ENCODE measurements around the gene PGR. TPM values are rescaled to one million over a fixed set of nuclear protein-coding genes. Genes with fewer than 3 reads are reported as not detected.

Gene PGR
- total RNA-seq, 3 donors from 2014 or later (not counting 1 experiment from before 2014, with no cell fraction given): not detected

- no peak overlapping the region for H3K27ac ChIP-seq (ENCODE audit: low read length)
- Mint-ChIP-seq H3K4me3 (no peak overlapping the region), H3K27me3 (ENCODE audit: low read depth in 2 of 2) (no peaks in the 10 kb centered on the region), H3K27ac (no peak overlapping the region), H3K4me1 (no peaks in the 10 kb centered on the region), H3K36me3 (no peaks in the 10 kb centered on the region), H3K9me3 (peaks cover 6 to 10% of the 10 kb centered on the region in 2 donors)
- H3K4me3 ChIP-seq (ENCODE audit: low read length): no peak overlapping the region
- ATAC-seq (no peak), DNase-seq (no peak)
- no CpG with 5 or more reads among the region's 2 CpGs for WGBS (ENCODE audit: insufficient coverage)
- intact Hi-C loops (cut with micrococcal nuclease): no loop called here
- no peaks in the 10 kb centered on the region for H3K4me1 ChIP-seq (ENCODE audit: control insufficient read depth, insufficient read depth, low read length)
- H3K27me3 ChIP-seq (ENCODE audit: control insufficient read depth, insufficient read depth, low read length): no peaks in the 10 kb centered on the region
- H3K9me3 ChIP-seq (ENCODE audit: control insufficient read depth, insufficient read depth, low read length): no peaks in the 10 kb centered on the region
- no peaks in the 10 kb centered on the region for H3K36me3 ChIP-seq (ENCODE audit: control insufficient read depth, insufficient read depth, low read length)
- no peak for TF ChIP-seq CTCF (IDR thresholded peaks at IDR 0.05)
Observed at GRCh38 chr11:101046947-101047346, 82.7 kb downstream of the PGR start.

GRCh38 chr11:101045415-101045814 lies 84.2 kb downstream of the PGR start:
- Mint-ChIP-seq H3K36me3 (no peaks in the 10 kb centered on the region), H3K27me3 (ENCODE audit: low read depth in 2 of 2) (no peaks in the 10 kb centered on the region), H3K27ac (no peak overlapping the region), H3K9me3 (peaks cover 10 to 11% of the 10 kb centered on the region in 2 donors), H3K4me3 (no peak overlapping the region), H3K4me1 (no peaks in the 10 kb centered on the region)
- DNase-seq (no peak), ATAC-seq (no peak)
- H3K4me3 ChIP-seq (ENCODE audit: low read length): no peak overlapping the region
- no peaks in the 10 kb centered on the region for H3K27me3 ChIP-seq (ENCODE audit: control insufficient read depth, insufficient read depth, low read length)
- intact Hi-C loops (cut with micrococcal nuclease): no loop called here
- no peak for TF ChIP-seq CTCF (IDR thresholded peaks at IDR 0.05)
- no peaks in the 10 kb centered on the region for H3K9me3 ChIP-seq (ENCODE audit: control insufficient read depth, insufficient read depth, low read length)
- no peaks in the 10 kb centered on the region for H3K36me3 ChIP-seq (ENCODE audit: control insufficient read depth, insufficient read depth, low read length)
- WGBS (ENCODE audit: insufficient coverage): 100% methylated on average over 1 of the region's 1 CpG
- H3K27ac ChIP-seq (ENCODE audit: low read length): no peak overlapping the region
- H3K4me1 ChIP-seq (ENCODE audit: control insufficient read depth, insufficient read depth, low read length): no peaks in the 10 kb centered on the region

GRCh38 chr11:101043940-101044339 lies 85.7 kb downstream of the PGR start:
- no peaks in the 10 kb centered on the region for H3K4me1 Mint-ChIP-seq
- Histone ChIP-seq H3K27me3 (ENCODE audit: control insufficient read depth, insufficient read depth, low read length) (no peaks in the 10 kb centered on the region), H3K36me3 (ENCODE audit: control insufficient read depth, insufficient read depth, low read length) (no peaks in the 10 kb centered on the region), H3K27ac (ENCODE audit: low read length) (no peak overlapping the region), H3K4me3 (ENCODE audit: low read length) (no peak overlapping the region), H3K4me1 (ENCODE audit: control insufficient read depth, insufficient read depth, low read length) (no peaks in the 10 kb centered on the region), H3K9me3 (ENCODE audit: control insufficient read depth, insufficient read depth, low read length) (no peaks in the 10 kb centered on the region)
- ATAC-seq: no peak
- H3K27ac Mint-ChIP-seq: no peak overlapping the region
- no peak for TF ChIP-seq CTCF (IDR thresholded peaks at IDR 0.05)
- no peak for DNase-seq
- no peaks in the 10 kb centered on the region for H3K27me3 Mint-ChIP-seq (ENCODE audit: low read depth in 2 of 2)
- no peak overlapping the region for H3K4me3 Mint-ChIP-seq
- no peaks in the 10 kb centered on the region for H3K36me3 Mint-ChIP-seq
- peaks cover 8 to 11% of the 10 kb centered on the region in 2 donors for H3K9me3 Mint-ChIP-seq
- WGBS (ENCODE audit: insufficient coverage): 90% methylated on average over 1 of the region's 1 CpG
- intact Hi-C loops (cut with micrococcal nuclease): no loop called here

GRCh38 chr11:101035872-101036271 lies 93.7 kb downstream of the PGR start:
- Histone ChIP-seq H3K27ac (ENCODE audit: low read length) (no peak overlapping the region), H3K9me3 (ENCODE audit: control insufficient read depth, insufficient read depth, low read length) (no peaks in the 10 kb centered on the region), H3K27me3 (ENCODE audit: control insufficient read depth, insufficient read depth, low read length) (no peaks in the 10 kb centered on the region), H3K4me3 (ENCODE audit: low read length) (no peak overlapping the region), H3K36me3 (ENCODE audit: control insufficient read depth, insufficient read depth, low read length) (no peaks in the 10 kb centered on the region), H3K4me1 (ENCODE audit: control insufficient read depth, insufficient read depth, low read length) (no peaks in the 10 kb centered on the region)
- no peak for DNase-seq
- H3K9me3 Mint-ChIP-seq: peaks cover 8% of the 10 kb centered on the region in 2 donors
- intact Hi-C loops (cut with micrococcal nuclease): no loop called here
- no CpG with 5 or more reads among the region's 1 CpG for WGBS (ENCODE audit: insufficient coverage)
- no peak for TF ChIP-seq CTCF (IDR thresholded peaks at IDR 0.05)
- H3K4me1 Mint-ChIP-seq: no peaks in the 10 kb centered on the region
- H3K36me3 Mint-ChIP-seq: no peaks in the 10 kb centered on the region
- ATAC-seq: no peak
- H3K4me3 Mint-ChIP-seq: no peak overlapping the region
- H3K27ac Mint-ChIP-seq: no peak overlapping the region
- no peaks in the 10 kb centered on the region for H3K27me3 Mint-ChIP-seq (ENCODE audit: low read depth in 2 of 2)
